Stimulated activated CD8-positive, alpha-beta memory T cell treated with anti-CD3 and anti-CD28 coated beads, Interleukin-7, amount 100 ng/mL, for 1 hour (primary cell): Measurements from ENCODE around the gene FAM43B.
A peak's percentile ranks its signal among the peaks of the same experiment; 100 is the strongest.
"Not testable (repeated sequence)": the region's sequence is repeated elsewhere in the genome, so short reads cannot be mapped to it uniquely, and the experiment has no call there.

Experiments used
- DNase-seq, 2 donors: peaks; one replicate each; pipeline ENCODE4 v3.0.0-alpha.2; 2020; ENCODE audit warnings: low read depth in 2 of 2

Gene FAM43B, protein sequence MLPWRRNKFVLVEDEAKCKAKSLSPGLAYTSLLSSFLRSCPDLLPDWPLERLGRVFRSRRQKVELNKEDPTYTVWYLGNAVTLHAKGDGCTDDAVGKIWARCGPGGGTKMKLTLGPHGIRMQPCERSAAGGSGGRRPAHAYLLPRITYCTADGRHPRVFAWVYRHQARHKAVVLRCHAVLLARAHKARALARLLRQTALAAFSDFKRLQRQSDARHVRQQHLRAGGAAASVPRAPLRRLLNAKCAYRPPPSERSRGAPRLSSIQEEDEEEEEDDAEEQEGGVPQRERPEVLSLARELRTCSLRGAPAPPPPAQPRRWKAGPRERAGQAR

DNA sequence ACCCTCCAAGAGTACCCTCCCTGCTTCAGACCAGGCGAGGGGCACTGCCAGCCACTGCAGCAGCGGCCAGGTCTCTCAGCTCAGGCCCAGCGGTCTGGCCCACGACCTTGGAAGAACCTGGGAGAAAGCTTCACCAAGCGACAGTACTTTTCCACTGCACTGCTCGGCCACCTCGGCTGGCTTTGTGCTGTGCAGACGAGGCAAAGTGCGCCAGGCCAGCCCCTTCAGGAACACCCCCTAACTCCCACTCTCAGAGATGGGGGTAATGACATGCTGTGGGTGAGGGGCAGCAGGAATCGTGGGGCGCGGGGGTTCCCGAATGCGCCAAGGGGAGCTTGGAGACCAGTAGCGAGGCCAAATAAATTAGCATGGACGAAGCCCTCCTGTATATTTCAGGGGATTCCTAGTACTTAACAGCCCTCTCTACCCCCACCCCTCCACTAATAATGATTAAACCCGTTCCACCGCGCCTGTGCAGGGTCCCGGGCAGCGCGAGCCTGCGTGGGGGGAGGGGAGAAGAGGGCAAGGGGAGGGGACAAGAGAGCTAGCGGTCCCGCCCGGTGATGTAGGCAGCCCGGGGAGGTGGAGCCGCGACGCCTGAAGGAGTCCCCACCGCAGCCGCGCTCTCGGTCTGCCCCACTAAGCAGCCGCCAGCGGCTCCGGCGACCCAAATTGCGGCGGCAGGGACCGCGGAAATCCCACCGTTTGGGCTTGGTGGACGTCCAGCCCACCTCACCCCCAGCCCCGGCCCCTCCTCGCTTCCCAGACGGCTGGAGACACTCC, at the start of gene FAM43B:
Gene FAM43B (plus strand): TSS at position 629 of the 783 bp plus-strand sequence. CDS start 401 bp downstream, outside the sequence.
- no peak for DNase-seq

DNA sequence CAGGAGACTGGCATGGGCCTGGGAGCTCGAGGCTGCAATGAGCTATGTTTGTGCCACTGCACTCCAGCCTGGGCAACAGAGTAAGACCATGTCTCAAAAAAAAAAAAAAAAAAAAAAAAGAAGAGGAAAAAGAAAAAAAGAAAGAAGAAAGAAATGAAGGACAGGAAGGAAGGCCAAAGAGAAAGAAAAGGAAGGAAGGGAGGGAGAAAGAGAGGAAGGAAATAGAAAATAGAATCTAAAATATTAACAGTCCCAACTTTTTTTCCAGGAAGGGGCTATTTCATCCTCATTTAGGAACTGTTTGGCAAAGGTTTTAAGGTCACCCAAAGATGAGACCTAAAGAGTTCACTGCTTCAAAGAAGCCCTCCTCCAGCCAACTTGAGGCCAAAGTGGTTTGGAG, 46.9 kb upstream of the FAM43B start:
- no peak for DNase-seq

DNA sequence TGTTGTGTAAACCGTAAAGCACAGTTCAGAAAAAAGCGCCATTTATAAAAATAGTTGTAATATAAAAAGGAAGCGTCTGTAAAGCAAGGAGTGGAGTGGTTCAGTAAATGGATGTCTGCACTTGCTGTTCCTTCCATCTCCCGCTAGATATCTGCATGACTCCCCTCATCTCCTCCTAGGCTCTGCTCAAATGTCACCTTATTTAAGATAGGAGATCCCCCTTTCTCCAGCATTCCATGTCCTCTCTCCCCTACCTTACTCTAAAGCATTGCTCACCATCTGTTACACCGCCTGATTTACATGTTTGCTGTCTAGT, 45.2 kb upstream of the FAM43B start:
- DNase-seq = no peak

DNA sequence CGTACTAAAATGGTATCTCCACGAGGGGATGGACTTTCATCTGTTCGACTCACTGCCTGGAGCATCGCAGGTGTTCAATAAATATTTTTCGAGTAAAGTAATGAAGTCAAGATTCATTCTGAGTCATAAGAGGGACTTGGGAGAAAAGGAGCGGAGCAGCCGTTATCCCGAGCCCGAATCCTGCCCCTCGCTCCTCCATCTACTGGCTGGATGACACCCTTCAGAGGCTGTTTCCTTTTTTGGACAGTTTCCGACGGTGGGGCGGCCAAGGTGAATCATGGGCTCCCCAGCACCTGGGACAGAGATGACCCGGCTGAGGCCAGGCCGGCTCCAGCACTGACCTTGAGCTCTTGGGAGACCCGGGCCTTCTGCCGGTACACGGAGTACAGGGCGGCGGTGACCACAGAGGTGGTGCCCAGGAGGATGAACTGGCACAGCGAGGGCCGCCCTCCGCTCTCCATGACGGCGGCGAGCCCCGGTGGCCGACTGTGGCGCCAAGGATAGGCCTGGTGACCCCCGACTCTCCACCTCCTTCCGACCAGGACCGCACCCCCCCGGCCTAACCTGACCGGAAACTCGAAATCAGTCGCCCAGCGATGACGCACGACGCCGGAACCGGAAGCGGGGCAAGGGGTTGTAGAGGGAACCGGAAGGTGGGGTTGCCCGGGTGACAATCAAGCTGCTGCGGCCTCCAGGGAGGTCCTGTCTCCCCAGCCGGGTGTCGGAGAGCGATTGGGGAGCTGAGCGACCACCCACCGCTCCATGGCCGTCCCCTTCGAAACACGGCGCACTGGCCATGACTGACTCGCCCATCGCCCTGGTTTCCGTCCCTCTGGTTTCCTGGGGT, 44.6 kb upstream of the FAM43B start, which contains the start of gene MUL1:
Gene MUL1 (minus strand): TSS at position 588 of the 847 bp plus-strand sequence. CDS start 127 bp downstream, at position 461.
- peak; percentile 88 to 92 for DNase-seq

DNA sequence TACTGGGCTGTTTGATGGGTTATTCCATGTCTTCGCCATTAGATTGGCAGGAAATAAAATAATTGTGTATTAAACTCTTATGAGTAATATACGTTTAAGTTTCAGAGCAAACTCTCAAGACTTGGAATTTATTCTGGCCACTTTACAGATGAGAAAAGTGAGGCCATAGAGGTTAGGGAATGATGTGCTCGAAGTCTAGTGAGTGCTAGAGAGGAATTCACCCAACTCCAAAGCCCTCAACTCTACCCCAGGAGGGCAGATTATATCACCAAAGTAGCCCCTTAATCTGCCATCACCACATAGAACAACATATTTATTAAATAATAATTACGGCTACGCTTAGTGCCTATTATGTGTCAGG, 44.0 kb upstream of the FAM43B start:
- no peak for DNase-seq

DNA sequence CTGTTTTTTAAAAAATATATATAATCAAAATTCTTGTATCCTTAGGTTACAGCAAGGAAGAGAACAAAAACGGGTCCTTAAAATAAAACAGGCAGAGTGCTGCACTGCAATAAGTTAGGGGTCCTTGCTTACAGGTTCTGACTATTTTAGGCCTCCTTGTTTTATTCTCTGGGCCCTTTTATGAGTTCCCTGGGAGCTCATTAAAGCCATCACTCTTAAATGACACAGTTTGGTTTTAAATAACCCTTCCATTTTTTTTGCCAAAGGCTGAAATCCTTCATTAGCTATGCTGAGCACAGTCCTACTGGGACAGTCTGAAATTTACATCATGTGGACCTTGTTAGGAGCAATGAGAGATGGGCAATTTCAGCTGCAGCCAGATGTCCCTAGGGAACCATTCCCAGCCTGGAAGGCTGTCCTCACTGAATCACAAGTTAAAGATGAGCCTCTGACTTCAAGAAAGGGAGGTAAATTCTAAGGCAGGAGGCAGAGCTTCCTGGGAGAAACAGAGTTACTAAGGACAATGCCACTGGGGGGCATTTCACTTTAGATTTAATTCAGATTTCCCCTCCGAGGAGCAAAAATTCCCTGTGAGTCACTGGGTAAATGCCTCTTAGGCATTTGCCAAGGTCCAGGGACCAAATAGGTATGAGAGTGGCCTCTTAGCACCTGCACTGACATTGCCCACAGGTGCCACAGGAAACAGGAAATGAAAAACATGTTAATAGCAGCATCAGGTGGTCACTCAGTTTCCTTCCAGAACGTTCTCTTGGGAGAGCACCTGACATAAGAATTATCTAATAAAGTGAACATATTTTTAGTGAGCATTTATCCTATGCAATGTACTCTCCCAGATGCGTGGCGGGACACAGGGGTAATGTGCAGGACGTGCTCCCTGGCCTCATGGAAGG, 40.6 kb upstream of the FAM43B start:
- no peak for DNase-seq

DNA sequence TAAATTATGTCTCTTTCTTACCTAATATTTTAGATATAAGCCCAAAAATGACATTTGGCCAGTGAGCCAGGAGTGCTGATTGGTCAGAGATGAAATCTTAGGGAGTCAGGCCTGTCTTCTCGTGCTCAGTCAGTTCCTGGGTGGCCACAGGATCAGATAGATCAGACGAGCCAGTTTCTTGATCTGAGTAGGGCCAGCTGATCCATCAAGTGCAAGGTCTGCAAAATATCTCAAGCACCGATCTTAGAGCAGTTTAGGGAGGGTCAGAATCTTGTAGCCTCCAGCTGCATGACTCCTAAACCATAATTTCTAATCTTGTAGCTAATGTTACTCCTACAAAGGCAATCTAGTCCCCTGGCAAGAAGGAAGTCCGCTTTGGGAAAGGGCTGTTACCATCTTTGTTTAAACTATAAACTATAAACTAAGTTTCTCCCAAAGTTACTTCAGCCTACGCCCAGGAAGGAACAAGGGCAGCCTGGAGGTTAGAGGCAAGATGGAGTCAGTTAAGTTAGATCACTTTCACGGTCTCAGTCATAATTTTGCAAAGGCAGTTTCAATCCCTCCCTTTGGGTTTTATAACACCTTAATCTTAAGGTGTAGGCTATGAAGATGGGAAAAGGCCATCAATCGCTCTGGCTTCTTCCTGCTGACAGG, 32.6 kb upstream of the FAM43B start:
- DNase-seq = not testable (repeated sequence)

DNA sequence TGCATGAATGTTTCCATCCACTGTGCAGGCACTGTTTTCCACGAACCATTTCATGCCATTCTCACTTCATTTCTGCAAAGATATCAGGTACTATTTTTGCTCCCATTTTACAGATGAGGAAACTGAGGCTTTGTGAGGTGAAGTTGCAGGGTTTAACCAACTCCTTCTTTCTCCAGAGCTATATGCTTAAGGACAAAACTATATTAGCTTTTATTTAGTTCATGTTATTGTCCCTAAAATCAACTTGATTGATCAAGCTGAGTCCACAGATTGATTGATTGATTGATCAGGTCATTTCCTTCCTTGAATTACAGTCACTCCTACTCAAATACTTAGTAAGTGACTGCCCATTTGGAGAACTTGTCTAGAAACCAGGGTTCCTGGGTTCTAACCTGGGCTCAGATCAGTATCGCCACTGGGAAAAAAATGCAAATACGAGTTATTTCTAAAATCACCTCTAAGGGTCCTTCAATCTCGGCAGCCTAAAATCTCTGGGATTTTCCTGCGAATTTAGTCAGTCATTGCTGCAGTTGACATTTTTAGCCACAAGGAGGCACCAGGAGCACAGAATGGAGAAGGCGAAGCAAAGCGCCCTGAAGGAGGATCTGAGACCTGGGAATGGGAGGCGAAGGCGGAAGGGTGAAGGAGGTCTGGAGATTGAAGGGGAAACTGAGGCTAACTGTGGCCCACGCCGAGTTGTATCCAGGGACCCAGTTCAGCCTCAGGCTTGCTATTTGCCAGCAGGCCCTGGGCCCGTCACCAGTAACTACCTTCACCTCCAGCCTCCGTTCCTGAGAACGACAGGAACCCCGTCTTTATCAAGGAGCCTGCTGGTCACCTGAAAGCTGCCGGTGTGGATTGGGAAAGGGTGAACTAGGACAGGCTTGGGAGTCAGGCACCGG, 30.2 kb upstream of the FAM43B start:
- DNase-seq = peak; percentile 31 to 55

DNA sequence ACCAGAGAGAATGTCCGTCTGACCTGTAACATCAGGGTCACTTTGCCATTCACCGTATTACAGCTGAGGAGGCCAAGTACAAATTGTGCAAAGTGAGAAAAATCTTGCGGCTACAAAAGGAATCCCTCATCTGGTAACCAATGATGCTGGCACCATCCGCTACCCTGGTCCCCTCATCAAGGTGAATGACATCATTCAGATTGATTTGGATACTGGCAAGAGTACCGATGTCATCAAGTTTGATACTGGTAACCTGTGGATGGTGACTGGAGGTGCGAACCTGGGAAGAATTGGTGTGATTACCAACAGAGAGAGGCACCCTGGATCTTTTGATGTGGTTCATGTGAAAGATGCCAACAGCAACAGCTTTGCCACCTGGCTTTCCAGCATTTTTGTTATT, 26.1 kb upstream of the FAM43B start:
- DNase-seq = no peak

DNA sequence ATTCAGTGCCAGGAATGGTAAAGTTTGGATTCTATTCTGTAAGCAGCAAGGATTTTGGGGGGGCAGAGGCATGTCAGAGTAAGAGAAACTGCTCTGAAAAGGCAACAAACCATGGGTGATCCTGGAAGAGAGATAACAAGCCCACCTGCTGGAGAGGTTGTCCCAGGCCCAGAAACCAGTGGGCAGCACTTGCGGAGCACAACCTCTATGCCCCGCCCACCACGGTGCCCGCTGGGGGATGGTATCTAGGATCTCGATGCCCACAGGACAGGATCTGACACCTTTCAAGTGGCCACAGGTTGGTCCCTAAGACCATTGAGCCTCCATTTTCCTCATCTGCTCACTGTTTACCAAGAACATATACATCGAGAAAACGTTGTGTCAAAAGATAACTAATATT, 24.2 kb upstream of the FAM43B start:
- DNase-seq = no peak

DNA sequence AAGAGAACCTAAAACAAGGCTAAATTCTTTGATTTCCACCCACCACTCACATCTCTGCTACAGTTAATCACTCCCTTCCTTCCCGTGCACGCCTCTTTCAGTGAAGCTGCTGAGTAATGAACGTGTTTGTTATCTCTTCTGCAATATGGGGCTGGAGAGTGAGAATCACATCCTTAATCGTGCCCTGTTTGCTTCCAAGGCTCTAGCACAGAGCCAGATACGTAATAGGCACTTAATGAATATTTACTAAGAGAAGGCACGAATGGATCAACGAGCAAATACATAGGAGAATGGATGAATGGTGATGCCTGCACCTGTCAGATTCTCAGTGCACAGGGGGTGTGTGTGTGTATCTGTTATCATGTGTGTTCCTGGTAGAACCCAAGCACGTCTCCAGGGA, 22.1 kb upstream of the FAM43B start:
- DNase-seq = no peak

DNA sequence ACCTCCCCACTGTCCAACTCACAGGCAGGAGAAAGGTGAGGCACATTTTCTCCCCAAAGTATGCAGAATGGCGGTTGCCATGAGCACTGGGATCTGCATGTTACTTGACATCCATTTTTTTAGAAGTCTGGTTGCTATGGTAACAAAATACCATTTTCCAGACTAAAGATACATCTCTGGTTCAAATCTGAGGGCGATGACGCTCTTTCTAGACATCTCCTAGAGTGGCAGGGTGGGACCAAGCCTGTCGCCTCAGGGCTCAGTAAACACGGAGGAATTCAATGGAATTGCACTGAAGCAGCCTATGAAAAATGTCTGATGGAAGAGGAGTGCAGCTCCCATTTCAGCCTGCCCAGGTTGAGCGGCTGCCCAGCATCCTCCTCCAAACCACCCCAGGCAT, 21.5 kb upstream of the FAM43B start:
- DNase-seq = no peak

DNA sequence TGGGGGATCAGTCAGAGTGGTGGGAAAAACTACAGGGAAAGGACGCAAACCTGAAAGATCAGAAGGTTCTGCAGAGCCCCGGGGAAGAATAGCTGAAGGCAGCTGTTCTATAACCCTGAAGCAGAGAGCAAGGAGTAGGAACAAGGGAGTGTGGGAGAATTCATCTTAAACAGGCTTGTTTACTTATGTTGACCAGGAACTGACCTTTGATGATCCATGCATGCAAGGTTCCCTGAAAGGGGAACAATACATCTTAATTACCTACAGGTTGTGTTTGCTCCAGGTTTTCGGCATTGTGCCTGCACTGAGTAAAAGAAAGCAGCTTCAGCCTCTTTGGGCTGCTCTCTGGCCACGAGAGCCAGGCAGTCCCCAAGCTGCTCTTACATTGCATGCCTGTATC, 18.7 kb upstream of the FAM43B start:
- DNase-seq = no peak

DNA sequence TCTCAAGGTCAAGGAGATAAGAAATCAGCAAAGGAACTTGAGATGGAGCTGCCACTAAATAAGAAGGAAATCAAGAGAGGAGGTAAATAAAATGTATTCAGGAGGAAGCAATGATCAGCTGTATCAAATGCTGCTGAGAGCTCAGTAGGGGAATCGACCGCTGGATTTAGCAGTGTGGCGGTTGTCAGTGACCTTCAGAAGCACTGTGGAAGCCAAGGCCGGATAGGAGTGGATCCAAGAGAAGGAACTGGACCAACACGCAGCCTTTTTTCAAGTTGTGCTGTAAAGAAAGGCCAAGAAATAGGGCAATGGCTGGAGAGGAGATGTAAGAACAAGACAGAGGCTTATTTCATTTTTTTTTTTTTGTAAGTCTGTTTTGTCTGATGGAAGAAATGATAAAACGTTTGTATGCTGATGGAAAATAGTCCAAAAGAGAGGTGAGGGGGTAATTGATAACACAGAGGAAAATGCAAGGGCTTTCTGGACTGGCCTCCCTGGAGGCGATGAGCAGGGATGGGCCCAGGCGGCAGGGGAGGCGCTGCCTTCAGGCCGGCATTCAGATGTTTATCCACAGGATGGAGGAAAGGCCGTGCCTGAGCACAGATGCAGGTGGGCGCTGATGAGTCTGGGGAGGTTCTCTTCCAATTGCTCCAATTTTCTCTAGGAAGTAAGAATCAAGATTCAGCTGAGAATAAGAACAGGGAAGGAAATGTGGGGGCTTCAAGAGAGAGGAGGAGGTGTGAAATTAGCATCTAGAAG, 17.5 kb upstream of the FAM43B start:
- no peak for DNase-seq

DNA sequence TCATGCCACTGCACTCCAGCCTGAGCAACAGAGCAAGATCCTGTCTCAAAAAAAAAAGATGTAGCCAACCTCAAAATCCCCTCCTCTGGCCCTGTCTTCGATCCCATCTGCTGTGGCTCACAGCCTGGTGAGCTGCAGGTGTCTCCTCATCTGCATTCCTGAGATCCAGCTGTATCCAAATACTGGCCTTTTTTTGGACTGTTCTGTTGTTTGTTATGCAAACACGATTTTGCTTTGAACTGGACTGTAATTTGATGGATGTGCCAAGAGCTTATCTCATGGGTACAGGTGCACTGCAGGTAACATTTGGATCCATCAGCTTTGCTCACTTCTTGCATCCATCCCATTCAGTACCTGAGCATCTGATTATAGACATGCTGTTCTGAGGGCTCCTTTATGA, 14.1 kb upstream of the FAM43B start:
- DNase-seq = no peak

DNA sequence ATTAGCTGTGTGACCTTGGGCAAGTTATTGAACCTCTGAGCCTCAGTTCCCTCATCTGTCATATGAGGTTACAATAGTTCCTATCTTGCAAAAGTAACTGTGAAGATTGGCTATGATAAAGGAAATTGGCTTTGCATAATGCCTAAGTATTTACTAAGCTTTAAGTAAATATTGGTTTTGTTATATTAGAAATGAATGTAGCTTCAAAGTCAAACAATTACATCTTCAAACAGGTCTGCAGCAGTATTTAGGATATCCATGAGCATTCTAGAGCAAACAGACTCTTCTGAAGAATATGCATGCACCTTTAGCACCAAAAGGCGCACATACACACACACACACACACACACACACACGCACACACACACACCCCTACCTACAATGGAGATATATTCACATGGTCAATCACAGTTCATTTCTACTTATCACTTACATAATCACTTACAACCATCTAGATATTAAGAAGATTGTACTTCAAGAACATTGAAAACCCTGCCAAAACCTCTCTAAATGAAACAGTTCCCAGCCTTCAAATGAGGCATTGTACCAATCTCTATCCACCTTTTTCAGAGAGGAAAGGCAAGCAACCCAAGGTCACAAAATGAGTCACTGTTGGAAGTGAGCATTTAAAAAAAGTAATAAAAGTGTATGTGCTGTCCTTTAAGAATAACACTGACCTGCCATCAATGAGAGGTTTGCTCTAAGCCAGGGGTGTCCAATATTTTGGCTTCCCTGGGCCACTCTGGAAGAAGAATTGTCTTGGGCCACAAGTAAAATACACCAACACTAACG, 13.4 kb upstream of the FAM43B start:
- DNase-seq = no peak

DNA sequence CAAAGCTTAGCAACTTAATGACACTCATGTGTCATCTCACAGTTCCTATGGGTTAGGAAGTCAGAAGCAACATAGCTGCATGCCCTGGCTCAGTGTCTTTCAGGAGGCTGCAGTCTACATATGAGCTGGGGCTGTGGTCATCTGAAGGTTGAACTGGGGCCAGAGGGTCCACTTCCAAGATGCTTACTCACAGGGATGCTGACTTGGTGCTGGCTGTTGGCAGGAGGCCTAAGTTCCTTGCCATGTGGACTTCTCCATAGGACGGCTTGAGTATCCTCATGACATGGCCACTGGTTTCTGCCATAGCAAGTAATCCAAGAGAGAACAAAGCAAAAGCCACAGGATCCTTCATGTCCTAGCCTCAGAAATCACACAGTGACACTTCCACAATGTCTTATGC, 12.1 kb upstream of the FAM43B start:
- no peak for DNase-seq

DNA sequence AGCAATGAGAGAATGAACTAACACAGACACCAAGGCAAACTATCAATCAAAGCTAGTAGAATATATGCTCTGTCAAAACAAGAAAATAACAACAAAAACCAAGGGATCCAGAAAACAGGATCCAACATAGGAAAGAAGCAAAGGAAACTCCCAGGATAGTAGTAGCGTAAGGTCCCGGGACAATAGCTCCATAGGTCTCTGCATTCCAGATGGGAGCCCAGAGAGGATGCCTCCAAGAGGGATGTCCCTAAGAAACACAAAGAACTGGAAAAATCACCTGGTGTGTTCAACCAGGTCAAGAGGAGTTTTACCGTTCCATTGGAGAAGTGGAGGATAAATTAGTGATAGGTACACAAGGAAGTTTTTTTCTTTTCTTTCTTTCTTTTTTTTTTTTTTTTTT, 5.7 kb upstream of the FAM43B start:
- no peak for DNase-seq
